Fibroblast of pulmonary artery (primary cell): ENCODE data around the gene JAKMIP1.

Source experiments
- DNase-seq: peaks from one replicate; pipeline ENCODE4 v3.0.0-alpha.2; 2010; ENCODE audit warnings: low read depth
- H3K4me3 ChIP-seq: replicated peaks from 2 replicates; pipeline ENCODE4 v1.5.1; 2011; ENCODE audit warnings: low read depth, mild to moderate bottlenecking, control low read depth, low read length, moderate library complexity
- CTCF ChIP-seq: IDR thresholded peaks from 2 replicates; pipeline ENCODE4 v1.5.1; 2011; ENCODE audit warnings: mild to moderate bottlenecking, control low read depth, low read length, inconsistent platforms; ENCODE audit errors: missing control alignments

Gene JAKMIP1

GRCh38 chr4:6104541-6105130 is 95.7 kb downstream of the JAKMIP1 start:
- no peak for DNase-seq
- no peak for TF ChIP-seq CTCF
- H3K4me3 ChIP-seq: no peak overlapping the region

GRCh38 chr4:6097581-6097980 is 102.8 kb downstream of the JAKMIP1 start:
- H3K4me3 ChIP-seq: no peak overlapping the region
- no peak for TF ChIP-seq CTCF
- DNase-seq: no peak

GRCh38 chr4:6095897-6096296 is 104.5 kb downstream of the JAKMIP1 start:
- H3K4me3 ChIP-seq: no peak overlapping the region
- TF ChIP-seq CTCF: no peak
- no peak for DNase-seq

GRCh38 chr4:6095023-6095752 is 105.2 kb downstream of the JAKMIP1 start:
- no peak for TF ChIP-seq CTCF
- no peak for DNase-seq
- H3K4me3 ChIP-seq: no peak overlapping the region

- no peak for TF ChIP-seq CTCF
- no peak for DNase-seq
- no peak overlapping the region for H3K4me3 ChIP-seq
These were observed 106.7 kb downstream of the JAKMIP1 start for GRCh38 chr4:6093671-6094070.

- TF ChIP-seq CTCF: no peak
- no peak overlapping the region for H3K4me3 ChIP-seq
- no peak for DNase-seq
These were observed 107.4 kb downstream of the JAKMIP1 start for GRCh38 chr4:6092971-6093370.

GRCh38 chr4:6092131-6092530 is 108.2 kb downstream of the JAKMIP1 start:
- no peak for DNase-seq
- no peak overlapping the region for H3K4me3 ChIP-seq
- no peak for TF ChIP-seq CTCF
